Tibial artery (tissue), 4 donors: ENCODE results near the gene EIF3F.

Source experiments
- DNase-seq, 2 donors: peaks; one replicate each; pipeline ENCODE4 v3.0.0-alpha.2; 2019
- H3K27ac ChIP-seq, 2 donors: fragments of 200-600 bp; sonication (generic) in 1 of 2; 1 replicate in 1 of 2; 2 replicates in 1 of 2; pipeline ENCODE4 v1.5.1; 2018 to 2019; ENCODE audit warnings: mild to moderate bottlenecking in 1 of 2
- H3K27me3 ChIP-seq, 2 donors: fragments of 200-600 bp; sonication (generic) in 1 of 2; one replicate each; pipeline versions ENCODE4 v1.5.1 to v1.6.0; 2016 to 2019
- H3K36me3 ChIP-seq, 3 donors: fragments of 200-600 bp; sonication (generic) in 2 of 3; one replicate each; pipeline ENCODE4 v1.5.1; 2016 to 2019; ENCODE audit warnings: mild to moderate bottlenecking in 2 of 3
- H3K4me1 ChIP-seq, 4 donors: fragments of 200-600 bp; sonication (generic) in 2 of 4; 1 replicate in 3 of 4; 2 replicates in 1 of 4; pipeline ENCODE4 v1.5.1; 2016 to 2019
- H3K4me3 ChIP-seq, 2 donors: fragments of 200-600 bp; sonication (generic) in 1 of 2; 1 replicate in 1 of 2; 2 replicates in 1 of 2; pipeline ENCODE4 v1.5.1; 2018 to 2019; ENCODE audit warnings: mild to moderate bottlenecking in 2 of 2
- H3K9me3 ChIP-seq, 3 donors: fragments of 200-600 bp; sonication (generic) in 1 of 3; one replicate each; pipeline ENCODE4 v1.5.1; 2016 to 2019
- intact Hi-C: fragments of 100-400 bp; cut with DNase I; formaldehyde crosslinking; loops from one replicate; pipeline ENCODE4 v1.15.0; 2023; ENCODE audit warnings: low total_unique reads
- TF ChIP-seq, protein P1 (sequence below), 2 experiments: fragments of 200-600 bp in 1 of 2; fragments of 450-650 bp in 1 of 2; IDR thresholded peaks; one replicate each; pipeline ENCODE4 v1.5.1; 2017 to 2019; ENCODE audit warnings: antibody characterized with exemption in 2 of 2, mild to moderate bottlenecking in 1 of 2, moderate library complexity in 1 of 2

EIF3F gene

DNA sequence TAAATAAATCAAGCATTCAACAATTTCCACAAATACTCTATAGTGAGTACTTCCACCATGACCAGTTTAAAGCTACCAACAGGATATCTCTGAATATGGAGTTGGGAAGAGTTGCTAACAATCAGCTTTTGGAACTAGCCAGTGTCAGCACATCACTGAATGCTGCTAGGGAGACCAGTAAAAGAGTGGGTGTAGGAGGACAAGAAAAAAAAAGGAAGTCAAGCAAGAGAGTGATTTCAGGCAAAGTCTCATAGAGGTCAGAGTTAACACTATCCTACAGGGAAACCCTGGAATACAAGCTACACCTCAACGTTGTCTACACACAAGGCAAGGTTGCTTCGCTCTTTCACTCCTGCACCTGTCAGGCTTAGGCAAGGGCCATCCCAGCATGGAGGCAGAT, 24.2 kb downstream of the EIF3F start:
- intact Hi-C loops = no loop called here
- TF ChIP-seq, protein P1, sequence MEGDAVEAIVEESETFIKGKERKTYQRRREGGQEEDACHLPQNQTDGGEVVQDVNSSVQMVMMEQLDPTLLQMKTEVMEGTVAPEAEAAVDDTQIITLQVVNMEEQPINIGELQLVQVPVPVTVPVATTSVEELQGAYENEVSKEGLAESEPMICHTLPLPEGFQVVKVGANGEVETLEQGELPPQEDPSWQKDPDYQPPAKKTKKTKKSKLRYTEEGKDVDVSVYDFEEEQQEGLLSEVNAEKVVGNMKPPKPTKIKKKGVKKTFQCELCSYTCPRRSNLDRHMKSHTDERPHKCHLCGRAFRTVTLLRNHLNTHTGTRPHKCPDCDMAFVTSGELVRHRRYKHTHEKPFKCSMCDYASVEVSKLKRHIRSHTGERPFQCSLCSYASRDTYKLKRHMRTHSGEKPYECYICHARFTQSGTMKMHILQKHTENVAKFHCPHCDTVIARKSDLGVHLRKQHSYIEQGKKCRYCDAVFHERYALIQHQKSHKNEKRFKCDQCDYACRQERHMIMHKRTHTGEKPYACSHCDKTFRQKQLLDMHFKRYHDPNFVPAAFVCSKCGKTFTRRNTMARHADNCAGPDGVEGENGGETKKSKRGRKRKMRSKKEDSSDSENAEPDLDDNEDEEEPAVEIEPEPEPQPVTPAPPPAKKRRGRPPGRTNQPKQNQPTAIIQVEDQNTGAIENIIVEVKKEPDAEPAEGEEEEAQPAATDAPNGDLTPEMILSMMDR (IDR thresholded peaks at IDR 0.05) = no peak
- no peaks in the 10 kb centered on the region for H3K36me3 ChIP-seq
- no peaks in the 10 kb centered on the region for H3K4me1 ChIP-seq
- no peak overlapping the region for H3K27ac ChIP-seq
- DNase-seq = no peak
- no peak overlapping the region for H3K4me3 ChIP-seq
- no peaks in the 10 kb centered on the region for H3K9me3 ChIP-seq
- peaks cover 0 to 2% of the 10 kb centered on the region in 2 donors for H3K27me3 ChIP-seq

DNA sequence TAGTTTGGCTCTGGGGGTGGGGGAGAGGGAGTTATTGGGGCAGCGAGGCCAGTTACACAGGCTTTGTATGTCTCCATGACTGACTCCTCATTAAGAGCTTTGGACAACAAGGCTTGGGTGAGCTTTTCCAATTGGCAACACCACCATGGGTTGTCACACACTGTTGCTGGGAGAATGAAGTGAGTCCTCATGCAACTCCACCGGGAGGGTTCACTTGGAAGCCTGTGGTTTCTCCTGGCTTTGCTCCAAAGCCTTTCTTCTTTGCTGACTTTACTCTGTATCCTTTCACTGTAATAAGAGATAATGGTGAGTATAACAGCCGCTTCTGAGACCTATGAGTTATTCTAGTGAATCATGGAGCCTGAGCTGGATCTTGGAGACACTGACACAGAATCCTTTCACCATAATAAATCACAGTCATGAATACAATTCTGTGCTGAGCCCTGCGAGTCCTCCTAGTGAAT, 24.9 kb downstream of the EIF3F start:
- Histone ChIP-seq H3K36me3 (no peaks in the 10 kb centered on the region), H3K9me3 (no peaks in the 10 kb centered on the region), H3K27me3 (peaks cover 0 to 2% of the 10 kb centered on the region in 2 donors), H3K27ac (no peak overlapping the region), H3K4me1 (no peaks in the 10 kb centered on the region), H3K4me3 (no peak overlapping the region)
- DNase-seq = no peak
- TF ChIP-seq, protein P1 (IDR thresholded peaks at IDR 0.05) = no peak
- intact Hi-C loops = no loop called here

DNA sequence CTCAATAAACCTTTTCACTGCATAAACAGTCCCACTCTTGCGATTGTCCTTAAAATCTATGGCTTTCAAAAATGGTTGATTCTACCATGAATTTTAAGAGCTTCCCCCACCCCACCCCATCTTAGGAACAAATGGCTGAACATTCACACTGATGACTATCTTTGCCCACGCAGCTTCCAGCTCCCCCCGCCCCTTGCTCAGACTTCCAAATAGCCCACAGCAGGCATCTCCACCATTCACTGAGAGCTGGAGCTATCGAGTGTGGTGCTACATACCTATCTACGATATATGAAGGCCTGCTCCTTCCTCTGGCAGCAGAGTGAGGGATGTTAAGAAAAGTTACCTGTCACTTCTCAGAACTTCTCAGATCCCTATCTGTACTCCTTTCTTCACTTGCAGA, 26.7 kb downstream of the EIF3F start:
- TF ChIP-seq, protein P1 (IDR thresholded peaks at IDR 0.05) = no peak
- intact Hi-C loops = no loop called here

DNA sequence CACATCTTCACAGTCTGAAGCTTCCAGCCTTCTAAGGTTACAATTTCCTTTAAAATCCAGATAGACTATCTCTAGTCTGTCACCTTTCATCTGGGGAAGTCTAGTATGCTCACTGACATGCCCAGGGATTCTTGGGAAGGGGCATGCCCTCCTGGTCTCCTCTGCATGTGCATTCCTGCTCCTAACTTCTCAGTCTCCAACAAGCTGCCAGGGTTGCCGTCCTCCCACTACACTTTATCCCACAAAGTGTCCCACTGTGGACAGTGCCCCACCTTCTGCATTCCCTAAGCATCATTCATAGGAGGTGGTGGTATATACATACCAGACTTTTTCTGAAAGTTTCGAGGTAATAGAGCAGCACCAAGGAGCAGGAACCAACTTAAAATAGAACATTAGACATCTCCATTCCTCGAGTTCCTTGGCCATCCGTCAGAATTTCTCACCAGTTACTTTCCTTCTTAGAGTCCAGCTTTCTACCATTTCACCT, 28.7 kb downstream of the EIF3F start:
- no peak for DNase-seq
- no peaks in the 10 kb centered on the region for H3K36me3 ChIP-seq
- peaks cover 0 to 6% of the 10 kb centered on the region in 2 donors for H3K27me3 ChIP-seq
- H3K9me3 ChIP-seq = no peaks in the 10 kb centered on the region
- no peak overlapping the region for H3K27ac ChIP-seq
- TF ChIP-seq, protein P1 (IDR thresholded peaks at IDR 0.05) = no peak
- no peak overlapping the region for H3K4me3 ChIP-seq
- intact Hi-C loops = no loop called here
- H3K4me1 ChIP-seq = peaks cover 0 to 26% (median 12%) of the 10 kb centered on the region in 4 donors

More for the DNA sequence above, 26.7 kb downstream of the EIF3F start:
- Histone ChIP-seq H3K27me3 (peaks cover 0 to 2% of the 10 kb centered on the region in 2 donors), H3K27ac (no peak overlapping the region), H3K36me3 (no peaks in the 10 kb centered on the region), H3K4me3 (no peak overlapping the region), H3K4me1 (peaks cover 0 to 11% (median 0%) of the 10 kb centered on the region in 4 donors), H3K9me3 (no peaks in the 10 kb centered on the region)
- DNase-seq = no peak

DNA sequence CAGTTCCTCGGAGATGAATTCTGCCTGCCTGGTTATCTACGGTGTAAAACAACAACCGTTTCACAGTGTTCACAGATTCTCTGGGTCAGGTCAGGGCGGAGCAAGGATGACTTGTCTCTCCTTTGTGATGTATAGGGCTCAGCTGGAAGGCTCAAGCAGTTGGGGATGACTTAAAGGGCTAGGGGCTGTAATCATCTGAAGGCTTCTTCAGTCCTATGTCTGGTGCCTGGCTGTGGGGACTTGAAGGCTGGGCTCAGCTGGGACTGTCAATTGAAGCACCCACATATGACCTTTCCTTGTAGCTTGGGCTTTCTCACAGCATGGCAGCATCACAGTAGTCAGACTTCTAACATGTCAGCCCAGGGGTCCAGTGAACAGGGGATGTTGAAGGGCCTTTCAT, 29.3 kb downstream of the EIF3F start:
- peaks cover 0 to 12% of the 10 kb centered on the region in 2 donors for H3K27me3 ChIP-seq
- DNase-seq = no peak
- intact Hi-C loops = no loop called here

More for the DNA sequence above, 29.3 kb downstream of the EIF3F start:
- Histone ChIP-seq H3K27ac (no peak overlapping the region), H3K36me3 (no peaks in the 10 kb centered on the region), H3K4me3 (no peak overlapping the region), H3K9me3 (no peaks in the 10 kb centered on the region), H3K4me1 (peaks cover 0 to 26% (median 12%) of the 10 kb centered on the region in 4 donors)
- TF ChIP-seq, protein P1 (IDR thresholded peaks at IDR 0.05) = no peak
